H9 (cell line): Measurements from ENCODE around the gene TMEM266. TPM values are rescaled to one million over a fixed set of nuclear protein-coding genes. Genes with fewer than 3 reads are reported as not detected.

ENCODE experiments used
- DNase-seq: peaks from one replicate; pipeline ENCODE4 v3.0.0-alpha.2; 2017
- H2AFZ ChIP-seq: one replicate; pipeline ENCODE4 v1.6.1; 2013; ENCODE audit warnings: mild to moderate bottlenecking, low read length, control low read depth, moderate library complexity
- H2AK5ac ChIP-seq: 2 replicates; pipeline ENCODE4 v1.6.1; 2013; ENCODE audit warnings: low read length, control low read depth, mixed read lengths; ENCODE audit not compliant: insufficient read length
- H2BK120ac ChIP-seq: one replicate; pipeline ENCODE4 v1.6.1; 2013; ENCODE audit warnings: low read depth, mild to moderate bottlenecking, low read length, control low read depth, inconsistent platforms; ENCODE audit not compliant: poor library complexity, severe bottlenecking
- H2BK12ac ChIP-seq: 2 replicates; pipeline ENCODE4 v1.6.1; 2013; ENCODE audit warnings: low read length, control low read depth, mixed read lengths, low read depth; ENCODE audit not compliant: insufficient read length
- H2BK15ac ChIP-seq: 2 replicates; pipeline ENCODE4 v1.6.1; 2013; ENCODE audit warnings: low read depth, low read length, control low read depth
- H2BK20ac ChIP-seq: one replicate; pipeline ENCODE4 v1.6.1; 2013; ENCODE audit warnings: low read depth, mild to moderate bottlenecking, low read length, control low read depth, inconsistent platforms; ENCODE audit not compliant: poor library complexity, severe bottlenecking
- H2BK5ac ChIP-seq: 2 replicates; pipeline ENCODE4 v1.6.1; 2013; ENCODE audit warnings: low read length, control low read depth, mixed read lengths; ENCODE audit not compliant: insufficient read length
- H3K14ac ChIP-seq: 2 replicates; pipeline ENCODE4 v1.6.1; 2013; ENCODE audit warnings: low read length, control low read depth; ENCODE audit not compliant: insufficient read depth
- H3K18ac ChIP-seq: 2 replicates; pipeline ENCODE4 v1.6.1; 2013; ENCODE audit warnings: low read depth, mild to moderate bottlenecking, mixed read lengths, low read length, control low read depth; ENCODE audit not compliant: insufficient read length
- H3K23ac ChIP-seq: 2 replicates; pipeline ENCODE4 v1.6.1; 2013; ENCODE audit warnings: low read length, control low read depth, mixed read lengths, low read depth; ENCODE audit not compliant: insufficient read length
- H3K23me2 ChIP-seq: 2 replicates; pipeline ENCODE4 v1.6.1; 2013; ENCODE audit warnings: low read depth, mild to moderate bottlenecking, mixed read lengths, low read length, control low read depth; ENCODE audit not compliant: insufficient read length, poor library complexity, severe bottlenecking
- H3K27ac ChIP-seq: 2 replicates; pipeline ENCODE4 v1.5.1; 2013; ENCODE audit warnings: low read length, control low read depth, mixed read lengths, low read depth; ENCODE audit not compliant: insufficient read length
- H3K27me3 ChIP-seq: 2 replicates; pipeline ENCODE4 v1.6.1; 2013; ENCODE audit warnings: low read length, control low read depth, inconsistent platforms; ENCODE audit not compliant: insufficient read depth
- H3K4ac ChIP-seq: 2 replicates; pipeline ENCODE4 v1.6.1; 2013; ENCODE audit warnings: low read depth, mild to moderate bottlenecking, control low read depth, inconsistent platforms, low read length, moderate library complexity
- H3K4me1 ChIP-seq: 2 replicates; pipeline ENCODE4 v1.6.1; 2013; ENCODE audit warnings: low read length, control low read depth, inconsistent platforms; ENCODE audit not compliant: insufficient read depth
- H3K4me2 ChIP-seq: 2 replicates; pipeline ENCODE4 v1.6.1; 2013; ENCODE audit warnings: low read length, control low read depth, mixed read lengths; ENCODE audit not compliant: insufficient read length, insufficient read depth
- H3K56ac ChIP-seq: 2 replicates; pipeline ENCODE4 v1.6.1; 2013; ENCODE audit warnings: low read depth, mild to moderate bottlenecking, mixed read lengths, low read length, control low read depth; ENCODE audit not compliant: insufficient read length
- H3K79me1 ChIP-seq: 2 replicates; pipeline ENCODE4 v1.6.1; 2013; ENCODE audit warnings: low read depth, mild to moderate bottlenecking, moderate library complexity, low read length, control low read depth, inconsistent platforms; ENCODE audit not compliant: insufficient read depth, poor library complexity, severe bottlenecking
- H3K79me2 ChIP-seq: 2 replicates; pipeline ENCODE4 v1.6.1; 2013; ENCODE audit warnings: low read length, control low read depth, inconsistent platforms; ENCODE audit not compliant: insufficient read depth
- H3K9ac ChIP-seq: 2 replicates; pipeline ENCODE4 v1.6.1; 2013; ENCODE audit warnings: low read length, control low read depth, mixed read lengths; ENCODE audit not compliant: insufficient read length; ENCODE audit errors: extremely low read depth
- H3K9me3 ChIP-seq: one replicate; pipeline ENCODE4 v1.6.1; 2013; ENCODE audit warnings: low read depth, low read length, inconsistent platforms; ENCODE audit not compliant: control insufficient read depth
- H3T11ph ChIP-seq: one replicate; pipeline ENCODE4 v1.6.1; 2013; ENCODE audit warnings: mild to moderate bottlenecking, low read length, control low read depth, inconsistent platforms
- H4K20me1 ChIP-seq: one replicate; pipeline ENCODE4 v1.6.1; 2013; ENCODE audit not compliant: control insufficient read depth, insufficient read length, insufficient read depth
- H4K5ac ChIP-seq: 2 replicates; pipeline ENCODE4 v1.6.1; 2013; ENCODE audit warnings: low read depth, mild to moderate bottlenecking, mixed read lengths, low read length, control low read depth; ENCODE audit not compliant: insufficient read length
- H4K8ac ChIP-seq: replicated peaks from 2 replicates; pipeline ENCODE4 v1.6.1; 2013; ENCODE audit warnings: low read length, control low read depth, mixed read lengths, low read depth; ENCODE audit not compliant: insufficient read length
- H4K91ac ChIP-seq: 2 replicates; pipeline ENCODE4 v1.6.1; 2013; ENCODE audit warnings: low read depth, mild to moderate bottlenecking, moderate library complexity, mixed read lengths, low read length, control low read depth; ENCODE audit not compliant: insufficient read length
- H3K27ac Mint-ChIP-seq, 3 experiments: 2 replicates in 2 of 3; 3 replicates in 1 of 3; pipeline ENCODE4 v1.8.0; 2020 to 2021; ENCODE audit warnings: mixed read lengths in 3 of 3, mild to moderate bottlenecking in 1 of 3, moderate library complexity in 1 of 3
- H3K27me3 Mint-ChIP-seq: 2 replicates; pipeline ENCODE4 v1.8.0; 2021; ENCODE audit warnings: low read depth, mild to moderate bottlenecking, moderate library complexity, mixed read lengths
- H3K36me3 Mint-ChIP-seq, 3 experiments: 2 replicates in 2 of 3; 3 replicates in 1 of 3; pipeline ENCODE4 v1.8.0; 2020 to 2021; ENCODE audit warnings: low read depth in 3 of 3, mixed read lengths in 3 of 3; ENCODE audit not compliant: insufficient read depth in 1 of 3
- H3K4me1 Mint-ChIP-seq, 2 experiments: 2 replicates each; pipeline ENCODE4 v1.8.0; 2020; ENCODE audit warnings: mixed read lengths in 2 of 2
- H3K4me3 Mint-ChIP-seq, 2 experiments: 2 replicates in 1 of 2; 3 replicates in 1 of 2; pipeline ENCODE4 v1.8.0; 2020 to 2021; ENCODE audit warnings: mild to moderate bottlenecking in 2 of 2, mixed read lengths in 2 of 2, moderate library complexity in 1 of 2
- H3K9me3 Mint-ChIP-seq, 2 experiments: 2 replicates in 1 of 2; 3 replicates in 1 of 2; pipeline ENCODE4 v1.8.0; 2020; ENCODE audit warnings: mild to moderate bottlenecking in 2 of 2, mixed read lengths in 2 of 2, moderate library complexity in 1 of 2
- WGBS: extraction: QIAGEN DNeasy Blood & Tissue Kit; methylation state at CpG from one replicate; pipeline ENCODE4 v1.1.7; 2013; ENCODE audit warnings: missing lambda C conversion rate, low lambda C conversion rate, mixed read lengths; ENCODE audit not compliant: insufficient read length; ENCODE audit errors: extremely low coverage; 5-methylcytosine and 5-hydroxymethylcytosine counted together
- total RNA-seq: library from RNA; stranded (reverse); gene quantifications from 2 replicates; pipeline ENCODE4 v1.2.1, GENCODE V29; 2021
- TF ChIP-seq, protein P1 (sequence below): fragments of 200-600 bp; sonication (generic); conservative IDR thresholded peaks from 3 replicates; pipeline ENCODE4 v1.8.0; 2021; ENCODE audit warnings: antibody characterized with exemption, mild to moderate bottlenecking

The TMEM266 gene
- total RNA-seq, 1 experiment from 2014 or later = 0.81 TPM

DNA sequence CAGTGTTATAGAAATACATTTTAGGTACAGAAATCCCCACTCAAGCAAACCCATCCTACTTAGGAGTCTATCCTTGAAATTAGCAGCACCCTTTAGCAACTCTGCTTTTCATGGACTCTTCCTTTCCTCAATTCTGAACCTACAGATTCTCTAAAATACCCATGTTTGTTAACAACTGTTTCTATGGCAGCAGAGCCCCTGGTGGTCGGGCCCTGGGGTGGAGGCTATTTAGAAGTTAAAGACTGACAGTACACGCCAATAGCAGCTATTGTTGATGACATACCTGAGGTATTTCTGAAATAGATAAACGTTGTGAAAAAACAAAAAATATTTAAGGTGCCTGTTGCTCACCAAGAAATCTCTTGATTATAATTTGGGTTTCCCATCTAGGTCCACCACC lies 24.2 kb upstream of the TMEM266 start:
- Histone ChIP-seq H2AFZ (no peak overlapping the region), H3T11ph (no peak overlapping the region), H3K27ac (no peak overlapping the region), H4K91ac (no peak overlapping the region), H3K23me2 (no peaks in the 10 kb centered on the region), H3K4me1 (no peaks in the 10 kb centered on the region), H3K4ac (no peak overlapping the region), H3K23ac (no peak overlapping the region), H3K27me3 (no peaks in the 10 kb centered on the region), H3K79me1 (no peaks in the 10 kb centered on the region), H2BK15ac (no peak overlapping the region), H3K14ac (no peak overlapping the region), H2BK12ac (no peak overlapping the region), H3K4me2 (no peak overlapping the region), H2BK120ac (no peak overlapping the region), H4K8ac (no peak overlapping the region), H3K79me2 (no peaks in the 10 kb centered on the region), H2BK5ac (no peak overlapping the region), H3K9ac (no peak overlapping the region), H4K20me1 (no peaks in the 10 kb centered on the region), H3K56ac (no peak overlapping the region), H2BK20ac (no peak overlapping the region), H3K9me3 (no peaks in the 10 kb centered on the region), H2AK5ac (no peak overlapping the region), H4K5ac (no peak overlapping the region), H3K18ac (no peak overlapping the region)
- H3K9me3 Mint-ChIP-seq = no peaks in the 10 kb centered on the region
- 0 out of 2 replicates have a peak, but pooled peaks cover 1% of the 10 kb centered on the region for H3K27me3 Mint-ChIP-seq
- H3K27ac Mint-ChIP-seq = peak overlapping the region; percentile 32 to 69 (median 64); a peak in 1 of 7 replicates
- no CpG with 5 or more reads among the region's 3 CpGs for WGBS
- H3K36me3 Mint-ChIP-seq = no peaks in the 10 kb centered on the region
- TF ChIP-seq, protein P1, sequence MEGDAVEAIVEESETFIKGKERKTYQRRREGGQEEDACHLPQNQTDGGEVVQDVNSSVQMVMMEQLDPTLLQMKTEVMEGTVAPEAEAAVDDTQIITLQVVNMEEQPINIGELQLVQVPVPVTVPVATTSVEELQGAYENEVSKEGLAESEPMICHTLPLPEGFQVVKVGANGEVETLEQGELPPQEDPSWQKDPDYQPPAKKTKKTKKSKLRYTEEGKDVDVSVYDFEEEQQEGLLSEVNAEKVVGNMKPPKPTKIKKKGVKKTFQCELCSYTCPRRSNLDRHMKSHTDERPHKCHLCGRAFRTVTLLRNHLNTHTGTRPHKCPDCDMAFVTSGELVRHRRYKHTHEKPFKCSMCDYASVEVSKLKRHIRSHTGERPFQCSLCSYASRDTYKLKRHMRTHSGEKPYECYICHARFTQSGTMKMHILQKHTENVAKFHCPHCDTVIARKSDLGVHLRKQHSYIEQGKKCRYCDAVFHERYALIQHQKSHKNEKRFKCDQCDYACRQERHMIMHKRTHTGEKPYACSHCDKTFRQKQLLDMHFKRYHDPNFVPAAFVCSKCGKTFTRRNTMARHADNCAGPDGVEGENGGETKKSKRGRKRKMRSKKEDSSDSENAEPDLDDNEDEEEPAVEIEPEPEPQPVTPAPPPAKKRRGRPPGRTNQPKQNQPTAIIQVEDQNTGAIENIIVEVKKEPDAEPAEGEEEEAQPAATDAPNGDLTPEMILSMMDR = peak; percentile 36; the same call in 1 of the 3 replicates
- H3K4me3 Mint-ChIP-seq = no peak overlapping the region
- DNase-seq = no peak
- peaks cover 17 to 32% of the 10 kb centered on the region in 2 experiments for H3K4me1 Mint-ChIP-seq
